Fibroblast of gingiva (primary cell): Measurements from ENCODE around the gene PCSK6.
"Not testable (repeated sequence)": the region's sequence is repeated elsewhere in the genome, so short reads cannot be mapped to it uniquely, and the experiment has no call there.

ENCODE experiments used
- DNase-seq: peaks from one replicate; pipeline ENCODE4 v3.0.0-alpha.2; 2011; ENCODE audit warnings: low read depth

Gene PCSK6

GRCh38 chr15:101375006-101375405 is 114.5 kb downstream of the PCSK6 start:
- not testable (repeated sequence) for DNase-seq

DNA sequence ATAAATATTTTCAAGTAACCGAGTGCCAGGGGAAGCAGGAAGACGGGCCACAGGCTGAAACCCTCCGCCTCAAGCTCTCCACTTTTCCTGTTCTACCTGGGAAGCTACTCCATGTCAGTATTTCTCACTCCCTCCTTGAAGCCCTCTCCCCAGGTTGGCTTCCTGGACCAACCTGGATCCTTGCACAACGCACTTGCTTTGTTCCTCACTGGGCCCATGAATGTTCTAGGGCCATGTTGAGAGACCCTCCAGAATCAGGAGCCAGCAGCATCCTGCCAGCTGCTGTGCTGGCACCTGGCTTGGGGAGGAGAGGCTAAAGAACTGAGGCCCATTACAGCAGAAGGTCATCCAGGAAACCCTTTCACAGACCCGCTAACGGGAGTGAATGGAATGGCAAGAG is 115.2 kb downstream of the PCSK6 start:
- DNase-seq, result no peak

GRCh38 chr15:101373577-101373976 is 115.9 kb downstream of the PCSK6 start:
- no peak for DNase-seq

- DNase-seq, result no peak
Observed at GRCh38 chr15:101372960-101373525, 116.5 kb downstream of the PCSK6 start.

GRCh38 chr15:101372149-101372577 is 117.3 kb downstream of the PCSK6 start:
- peak; percentile 24 for DNase-seq

DNA sequence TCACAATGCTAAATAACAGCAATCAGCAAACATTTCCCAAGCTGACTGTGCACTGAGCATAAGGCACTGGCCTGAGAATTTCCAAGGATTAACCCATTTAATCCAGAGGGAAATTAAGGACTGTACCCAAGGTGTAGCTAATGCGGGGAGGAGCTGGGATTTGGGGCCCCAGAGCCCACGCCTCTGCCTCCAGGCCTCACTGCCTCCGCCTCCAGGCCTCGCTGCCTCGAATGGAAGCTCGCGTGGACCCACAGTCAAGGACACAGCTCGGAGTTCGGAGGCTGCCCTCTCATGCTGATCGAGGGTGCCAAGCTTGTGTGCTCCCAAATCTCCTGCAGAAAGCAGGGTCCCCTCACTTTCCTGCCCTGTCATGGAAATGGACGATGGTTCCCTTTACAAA is 118.0 kb downstream of the PCSK6 start:
- DNase-seq, result no peak

- DNase-seq, result no peak
Observed at GRCh38 chr15:101371081-101371480, 118.4 kb downstream of the PCSK6 start.

DNA sequence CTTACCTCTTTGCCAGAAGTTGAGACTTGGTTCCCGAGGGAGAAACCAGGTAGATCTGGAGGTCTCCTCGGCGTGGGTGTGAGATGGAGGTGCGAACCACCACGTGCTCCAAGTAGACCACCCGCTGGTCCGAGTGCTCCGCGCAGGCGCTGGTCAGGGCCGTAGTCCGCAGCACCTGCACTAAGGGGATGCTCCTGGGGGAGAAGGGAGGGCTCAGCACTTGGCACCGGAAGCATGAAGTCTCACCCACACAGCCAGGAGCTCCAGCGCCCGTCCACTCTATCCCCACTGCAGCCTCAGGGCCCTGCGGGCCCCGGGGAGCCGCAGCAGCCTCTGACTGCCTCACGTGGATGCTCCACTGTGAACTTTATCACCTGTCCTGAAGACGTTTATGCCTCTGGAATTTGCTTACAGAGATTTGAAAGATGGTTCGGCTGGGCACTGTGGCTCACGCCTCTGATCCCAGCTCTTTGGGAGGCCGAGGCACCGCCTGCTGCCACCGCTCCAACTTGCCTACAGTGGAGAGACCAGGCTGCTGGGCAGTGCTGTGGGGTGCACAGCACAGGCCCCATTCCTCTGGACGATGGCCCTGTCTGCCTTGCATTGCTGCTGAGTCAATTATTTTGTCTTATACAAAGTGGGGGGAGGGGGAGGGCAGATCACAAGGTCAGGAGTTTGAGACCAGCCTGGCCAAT is 119.0 kb downstream of the PCSK6 start:
- no peak for DNase-seq

- DNase-seq, result no peak
Observed at GRCh38 chr15:101369676-101370075, 119.8 kb downstream of the PCSK6 start.

GRCh38 chr15:101368861-101369642 is 120.5 kb downstream of the PCSK6 start:
- no peak for DNase-seq

DNA sequence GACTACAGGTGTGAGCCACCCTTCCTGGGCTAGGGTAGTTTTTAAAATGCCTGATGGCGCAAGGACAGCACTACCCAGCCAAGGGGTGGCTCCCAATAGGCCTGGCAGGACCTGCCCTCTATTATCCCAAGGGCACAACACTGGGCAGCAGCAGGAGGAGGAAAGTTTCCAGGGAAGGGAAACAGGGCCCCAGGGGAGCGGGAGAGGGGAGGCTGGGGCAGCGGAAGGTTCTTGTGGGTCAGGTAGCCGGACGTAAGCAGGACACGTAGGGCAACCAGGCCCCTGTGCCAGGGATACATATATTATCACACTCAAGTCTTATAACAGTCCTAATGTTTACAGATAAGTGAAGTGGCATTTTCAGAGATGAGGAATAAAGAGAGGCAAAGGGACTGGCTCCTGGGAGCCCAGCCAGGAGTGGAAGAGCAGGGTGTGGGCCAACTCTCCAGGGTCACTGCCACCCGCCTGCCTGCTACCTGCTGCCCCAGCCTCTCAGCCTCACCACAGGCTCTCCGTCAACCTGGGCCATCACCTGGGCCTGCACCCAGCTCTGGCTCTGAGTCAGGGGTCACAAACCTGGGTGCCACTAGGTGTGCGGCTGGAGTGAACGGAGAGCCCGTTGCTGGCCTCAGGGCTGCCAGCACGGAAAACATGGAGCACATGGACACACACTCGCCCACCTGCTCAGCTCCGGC is 121.3 kb downstream of the PCSK6 start:
- DNase-seq, result no peak

- no peak for DNase-seq
Observed at GRCh38 chr15:101366853-101367252, 122.7 kb downstream of the PCSK6 start.

DNA sequence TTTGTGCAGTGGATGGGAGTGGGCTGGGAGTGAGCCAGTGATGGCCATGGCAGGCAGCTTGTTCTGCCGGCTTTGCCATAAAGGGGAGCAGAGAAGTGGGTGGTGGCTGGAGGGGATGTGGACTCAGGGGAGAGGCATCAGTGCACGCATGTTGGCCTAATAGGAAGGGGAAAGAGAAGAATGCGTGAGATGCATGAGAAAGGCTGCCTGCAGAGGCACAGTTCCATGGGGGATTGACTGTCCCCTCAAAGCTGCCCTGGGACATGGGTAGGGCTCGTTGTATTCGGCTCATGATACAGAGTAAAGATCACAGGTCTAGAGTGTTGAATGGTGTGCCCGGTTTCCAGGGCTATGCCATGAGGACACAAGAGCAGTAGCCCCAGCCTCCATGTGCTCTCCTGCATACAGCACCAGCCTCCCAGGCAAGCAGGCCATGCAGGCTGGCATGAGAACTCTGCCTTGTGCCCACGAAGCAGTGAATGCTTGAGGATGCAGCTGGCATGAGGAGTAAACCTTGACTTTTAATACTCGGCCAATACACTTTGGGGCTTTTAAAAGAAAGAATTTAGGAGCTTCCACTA is 126.4 kb downstream of the PCSK6 start:
- DNase-seq, result no peak

DNA sequence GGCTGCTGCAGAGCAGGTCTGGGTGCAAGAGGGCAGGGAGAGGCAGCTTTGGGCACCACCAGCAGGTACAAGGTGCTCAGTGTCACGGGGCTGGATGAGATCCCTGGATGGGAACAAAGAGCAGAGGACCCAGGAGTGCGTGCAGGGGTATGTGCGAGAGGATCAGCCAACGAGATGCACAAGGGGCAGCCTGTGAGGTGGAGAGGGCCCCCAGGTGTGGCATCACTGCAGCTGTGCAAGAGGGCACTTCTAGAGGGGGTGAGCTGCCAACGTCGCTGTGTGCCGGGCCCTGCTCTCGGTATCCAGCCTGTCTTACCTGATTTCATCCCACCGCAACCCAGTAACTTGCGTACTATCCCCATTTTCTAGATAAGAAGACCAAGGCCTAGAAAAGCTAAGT is 127.1 kb downstream of the PCSK6 start:
- no peak for DNase-seq

- no peak for DNase-seq
Observed at GRCh38 chr15:101361418-101361817, 128.1 kb downstream of the PCSK6 start.

DNA sequence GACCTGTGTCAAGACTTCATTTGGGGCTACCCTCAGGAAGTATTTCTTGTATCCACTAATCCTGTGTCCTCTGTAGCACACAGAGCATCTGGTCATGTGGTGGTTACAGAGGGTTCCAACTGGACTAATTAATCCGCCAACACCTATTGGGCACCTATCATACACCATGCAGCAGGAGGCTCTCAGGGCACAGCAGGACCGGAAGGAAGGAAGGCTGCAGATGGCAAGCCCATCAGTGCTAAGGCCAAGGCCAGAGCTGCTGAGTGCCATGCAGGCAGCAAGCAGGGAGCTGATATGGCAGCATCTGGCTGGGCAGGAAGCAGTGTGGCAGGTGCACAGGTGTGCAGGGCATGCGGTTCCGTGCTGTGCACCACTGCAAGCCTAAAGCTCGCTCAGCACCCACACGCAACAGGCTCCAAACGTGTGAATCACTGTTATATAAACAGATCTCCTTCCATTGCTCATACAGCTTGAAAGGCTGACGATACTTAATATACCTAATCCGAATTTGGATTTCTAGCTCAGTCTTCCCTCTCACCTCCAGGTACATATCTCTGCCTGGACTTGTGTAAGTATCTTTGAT is 130.1 kb downstream of the PCSK6 start:
- DNase-seq, result no peak

- DNase-seq, result no peak
Observed at GRCh38 chr15:101358895-101359294, 130.6 kb downstream of the PCSK6 start.

GRCh38 chr15:101357885-101358284 is 131.6 kb downstream of the PCSK6 start:
- DNase-seq, result no peak

DNA sequence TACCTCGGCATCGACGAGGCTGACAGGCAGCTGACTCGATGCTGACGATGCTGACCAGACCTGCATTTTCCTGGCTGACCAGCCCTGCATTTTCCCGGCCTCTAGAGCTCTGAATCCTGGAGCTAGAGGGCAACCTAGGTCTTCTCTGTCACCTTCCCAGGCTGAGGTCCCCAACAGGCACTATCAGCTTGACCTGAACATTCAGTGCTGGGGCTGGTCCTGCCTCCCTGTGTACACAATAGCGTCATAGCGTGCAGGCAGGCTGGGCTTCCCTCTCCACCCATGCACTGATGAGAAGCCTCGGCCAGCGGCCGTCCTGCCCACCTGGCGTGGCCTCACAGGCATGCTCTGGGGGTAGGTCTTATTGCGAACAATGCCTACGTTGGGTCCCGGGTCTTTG is 132.2 kb downstream of the PCSK6 start:
- no peak for DNase-seq

DNA sequence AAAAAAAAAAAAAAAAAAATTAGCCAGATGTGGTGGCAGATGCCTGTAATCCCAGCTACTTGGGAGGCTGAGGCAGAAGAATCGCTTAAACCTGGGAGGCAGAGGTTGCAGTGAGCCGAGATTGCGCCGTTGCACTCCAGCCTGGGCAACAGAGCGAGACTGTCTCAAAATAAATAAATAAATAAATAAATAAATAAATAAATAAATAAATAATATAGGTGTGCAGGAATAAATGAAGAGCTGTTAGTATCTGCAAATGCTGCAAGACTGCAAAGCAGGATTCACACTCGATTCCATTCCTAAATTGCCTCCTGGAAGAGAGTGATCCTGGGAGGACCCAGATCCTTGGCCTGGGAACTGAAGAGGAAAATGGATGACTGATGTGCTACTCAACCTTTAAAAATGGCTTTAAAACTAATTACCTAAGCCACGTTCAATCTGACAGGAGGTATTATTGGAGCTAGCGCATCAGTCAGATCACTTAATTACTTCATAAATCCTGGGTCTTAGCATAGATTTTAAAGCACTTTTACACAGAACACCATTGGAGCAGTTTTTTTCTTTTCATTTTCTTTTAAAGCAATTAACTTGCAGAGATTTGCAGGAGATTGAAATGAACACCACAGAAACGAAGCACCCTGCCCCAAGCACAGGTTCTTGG is 132.9 kb downstream of the PCSK6 start:
- not testable (repeated sequence) for DNase-seq
